Liver (tissue), 3 donors: ENCODE data around the gene ZNF438.

Experiments
- ATF3 ChIP-seq: IDR thresholded peaks from 2 replicates; pipeline ENCODE4 v1.6.1; 2016; ENCODE audit warnings: antibody characterized with exemption
- CTCF ChIP-seq: fragments of 150-350 bp; IDR thresholded peaks from 2 replicates; pipeline ENCODE4 v1.5.1; 2017; ENCODE audit warnings: improper control_type of control experiment, low read depth, low read length; ENCODE audit not compliant: missing input control
- FOXA1 ChIP-seq: IDR thresholded peaks from 2 replicates; pipeline ENCODE4 v1.6.1; 2016; ENCODE audit warnings: antibody characterized with exemption
- HNF4G ChIP-seq: IDR thresholded peaks from 2 replicates; pipeline ENCODE4 v1.6.1; 2016; ENCODE audit warnings: antibody characterized with exemption
- JUND ChIP-seq, 2 donors: IDR thresholded peaks; 2 replicates each; pipeline ENCODE4 v1.6.1; 2016; ENCODE audit warnings: antibody characterized with exemption in 2 of 2
- MAX ChIP-seq: IDR thresholded peaks from 2 replicates; pipeline ENCODE4 v1.6.1; 2016; ENCODE audit warnings: antibody characterized with exemption
- RAD21 ChIP-seq, 2 donors: IDR thresholded peaks; 2 replicates each; pipeline ENCODE4 v1.6.1; 2016; ENCODE audit warnings: antibody characterized with exemption in 2 of 2, mild to moderate bottlenecking in 2 of 2
- REST ChIP-seq: IDR thresholded peaks from 2 replicates; pipeline ENCODE4 v1.6.1; 2016; ENCODE audit warnings: antibody characterized with exemption, mild to moderate bottlenecking
- SP1 ChIP-seq: IDR thresholded peaks from 2 replicates; pipeline ENCODE4 v1.6.1; 2018; ENCODE audit warnings: antibody characterized with exemption, mild to moderate bottlenecking
- TAF1 ChIP-seq: conservative IDR thresholded peaks from 2 replicates; pipeline ENCODE4 v1.6.1; 2016; ENCODE audit warnings: antibody characterized with exemption, mild to moderate bottlenecking
- YY1 ChIP-seq: IDR thresholded peaks from 2 replicates; pipeline ENCODE4 v1.6.1; 2016; ENCODE audit warnings: antibody characterized with exemption, mild to moderate bottlenecking
- ZBTB33 ChIP-seq: IDR thresholded peaks from 2 replicates; pipeline ENCODE4 v1.6.1; 2016; ENCODE audit warnings: antibody characterized with exemption
- donor health status: healthy.
- donor health status: healthy.

- TF ChIP-seq REST (no peak), CTCF (no peak), ATF3 (no peak), HNF4G (no peak), MAX (no peak), RAD21 (IDR thresholded peaks at IDR 0.05) (no peak), TAF1 (no peak), JUND (IDR thresholded peaks at IDR 0.05) (no peak), SP1 (no peak), FOXA1 (no peak), YY1 (no peak), ZBTB33 (no peak)
Measured at GRCh38 chr10:30990351-30990750, 41.3 kb downstream of the ZNF438 start.
